Esophagus (tissue), 2 donors: ENCODE measurements around the gene LARGE1. TPM values are rescaled to one million over a fixed set of nuclear protein-coding genes. Genes with fewer than 3 reads are reported as not detected.

Experiments used
- H3K27ac ChIP-seq, 2 donors: one replicate each; pipeline ENCODE4 v1.5.1; 2013; ENCODE audit warnings: low read depth in 2 of 2, mild to moderate bottlenecking in 2 of 2, inconsistent platforms in 1 of 2, low read length in 1 of 2, moderate library complexity in 1 of 2
- H3K27me3 ChIP-seq, 2 donors: one replicate each; pipeline ENCODE4 v1.6.1; 2013; ENCODE audit warnings: low read length in 2 of 2, control low read depth in 1 of 2, mild to moderate bottlenecking in 1 of 2; ENCODE audit not compliant: insufficient read depth in 2 of 2, control insufficient read depth in 1 of 2
- H3K36me3 ChIP-seq, 2 donors: one replicate each; pipeline ENCODE4 v1.6.1; 2013; ENCODE audit warnings: low read length in 1 of 2; ENCODE audit not compliant: control insufficient read depth in 2 of 2, insufficient read depth in 2 of 2
- H3K4me1 ChIP-seq, 2 donors: one replicate each; pipeline ENCODE4 v1.6.1; 2013; ENCODE audit warnings: low read length in 1 of 2; ENCODE audit not compliant: control insufficient read depth in 2 of 2, insufficient read depth in 2 of 2
- H3K4me3 ChIP-seq, 2 donors: one replicate each; pipeline ENCODE4 v1.5.1; 2013; ENCODE audit warnings: low read length in 2 of 2, mild to moderate bottlenecking in 2 of 2, low read depth in 1 of 2, moderate library complexity in 1 of 2
- H3K9me3 ChIP-seq, 2 donors: one replicate each; pipeline ENCODE4 v1.6.1; 2013; ENCODE audit warnings: mild to moderate bottlenecking in 2 of 2, low read depth in 1 of 2, low read length in 1 of 2, moderate library complexity in 1 of 2; ENCODE audit not compliant: control insufficient read depth in 2 of 2, insufficient read depth in 1 of 2
- WGBS, 2 donors: extraction: QIAGEN DNeasy Blood & Tissue Kit; methylation state at CpG; one replicate each; pipeline ENCODE4 v1.1.7; 2013; 5-methylcytosine and 5-hydroxymethylcytosine counted together
- polyA plus RNA-seq, 2 donors: library from polyadenylated mRNA; stranded (reverse); fragments of 200-250 nt; gene quantifications; one replicate each; pipeline ENCODE4 v1.2.3, GENCODE V29; 2013
- donor health status: healthy with polysubstance abuse.
- donor health status: Bipolar disorder and iron deficiency.

Gene LARGE1
- polyA plus RNA-seq, 2 donors = 2.0 to 2.5 TPM

DNA sequence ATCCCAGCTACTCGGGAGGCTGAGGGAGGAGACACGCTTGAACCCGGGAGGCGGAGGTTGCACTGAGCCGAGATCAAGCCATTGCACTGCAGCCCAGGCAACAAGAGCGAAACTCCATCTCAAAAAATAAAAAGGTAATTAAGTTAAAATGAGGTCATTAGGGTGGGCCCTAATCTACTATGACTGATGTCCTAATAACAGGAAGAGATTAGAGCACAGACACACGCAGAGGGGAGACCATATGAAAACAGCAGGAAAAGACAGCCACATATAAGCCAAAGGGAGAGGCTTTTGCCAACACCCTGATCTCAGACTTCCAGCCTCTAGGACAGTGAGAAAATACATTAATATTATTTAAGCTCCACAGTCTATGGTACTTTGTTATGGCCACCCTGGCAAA, 17.3 kb downstream of the LARGE1 start:
- H3K4me3 ChIP-seq = no peak overlapping the region
- no peaks in the 10 kb centered on the region for H3K27me3 ChIP-seq
- no peaks in the 10 kb centered on the region for H3K4me1 ChIP-seq
- H3K36me3 ChIP-seq = no peaks in the 10 kb centered on the region
- no peaks in the 10 kb centered on the region for H3K9me3 ChIP-seq
- H3K27ac ChIP-seq = no peak overlapping the region
- WGBS, 2 donors = 78 to 87% methylated on average over 7 of the region's 7 CpGs

DNA sequence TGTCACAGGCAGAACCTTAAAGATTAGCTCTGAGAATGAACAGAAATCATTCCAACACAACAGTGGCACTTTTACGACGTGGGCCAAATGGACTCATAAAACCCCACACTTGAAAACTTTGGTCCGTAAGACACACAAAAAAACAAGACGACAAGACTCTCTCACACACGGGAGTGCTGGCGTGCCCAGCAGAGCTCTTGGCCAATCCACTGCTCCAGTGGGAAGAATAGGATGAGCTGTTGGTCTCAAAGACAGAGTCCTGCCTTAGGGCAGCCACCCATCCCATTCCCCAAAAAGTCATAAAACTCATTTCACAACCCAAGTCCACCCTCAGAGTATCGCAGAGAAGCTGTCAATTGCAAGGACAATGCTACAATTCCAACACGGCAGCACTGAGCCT, 18.2 kb downstream of the LARGE1 start:
- 92 to 93% methylated on average over 8 of the region's 8 CpGs for WGBS, 2 donors
- H3K36me3 ChIP-seq = no peaks in the 10 kb centered on the region

DNA sequence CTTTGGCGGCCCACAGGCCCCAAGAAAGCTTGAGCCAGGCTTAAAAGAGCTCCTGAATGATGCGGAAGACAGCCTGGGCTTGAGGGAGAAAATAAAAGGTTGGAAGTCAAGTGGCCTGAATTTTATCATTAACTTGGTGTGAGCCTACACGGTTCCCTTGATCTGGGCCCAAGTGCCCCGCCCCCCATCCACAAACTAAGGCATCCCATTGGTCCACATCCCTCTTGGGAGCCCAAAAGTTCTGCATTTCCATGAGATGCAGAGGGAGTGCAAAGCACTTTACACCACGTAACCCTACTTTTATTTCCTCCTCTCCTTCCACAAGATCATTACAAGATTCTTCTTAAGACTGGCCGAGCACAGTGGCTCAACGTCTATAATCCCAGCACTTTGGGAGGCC, 22.2 kb downstream of the LARGE1 start:
- Histone ChIP-seq H3K4me3 (no peak overlapping the region), H3K27ac (no peak overlapping the region), H3K4me1 (peaks cover 0 to 3% of the 10 kb centered on the region in 2 donors), H3K9me3 (peaks cover 0 to 2% of the 10 kb centered on the region in 2 donors), H3K36me3 (no peaks in the 10 kb centered on the region), H3K27me3 (no peaks in the 10 kb centered on the region)
- WGBS, 2 donors = 79 to 84% methylated on average over 7 of the region's 7 CpGs

More for the DNA sequence above, 18.2 kb downstream of the LARGE1 start:
- Histone ChIP-seq H3K4me1 (no peaks in the 10 kb centered on the region), H3K27me3 (no peaks in the 10 kb centered on the region), H3K27ac (no peak overlapping the region), H3K9me3 (no peaks in the 10 kb centered on the region), H3K4me3 (no peak overlapping the region)

DNA sequence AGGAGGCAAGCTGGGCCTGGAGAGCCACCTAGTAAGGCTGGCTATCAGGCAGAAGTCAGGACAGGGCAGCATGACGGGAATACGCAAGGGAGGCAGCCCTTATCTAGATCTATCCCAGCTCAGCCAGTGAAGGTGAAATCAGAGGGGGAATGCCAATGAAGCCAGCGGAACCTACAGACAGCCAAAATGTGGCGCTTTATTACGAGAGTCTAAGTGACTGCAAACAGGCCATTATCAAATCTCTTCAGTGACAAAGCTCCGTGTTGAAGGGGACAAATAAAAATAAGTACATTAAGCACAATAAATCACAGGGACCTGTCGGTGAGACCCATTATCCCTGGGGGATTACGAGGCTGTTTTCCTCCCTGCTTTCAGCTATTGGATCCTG, 22.8 kb downstream of the LARGE1 start:
- peaks cover 0 to 3% of the 10 kb centered on the region in 2 donors for H3K4me1 ChIP-seq
- H3K27me3 ChIP-seq = no peaks in the 10 kb centered on the region
- 85 to 89% methylated on average over 8 of the region's 8 CpGs for WGBS, 2 donors
- H3K9me3 ChIP-seq = peaks cover 0 to 2% of the 10 kb centered on the region in 2 donors
- H3K4me3 ChIP-seq = no peak overlapping the region
- no peak overlapping the region for H3K27ac ChIP-seq
- H3K36me3 ChIP-seq = no peaks in the 10 kb centered on the region

DNA sequence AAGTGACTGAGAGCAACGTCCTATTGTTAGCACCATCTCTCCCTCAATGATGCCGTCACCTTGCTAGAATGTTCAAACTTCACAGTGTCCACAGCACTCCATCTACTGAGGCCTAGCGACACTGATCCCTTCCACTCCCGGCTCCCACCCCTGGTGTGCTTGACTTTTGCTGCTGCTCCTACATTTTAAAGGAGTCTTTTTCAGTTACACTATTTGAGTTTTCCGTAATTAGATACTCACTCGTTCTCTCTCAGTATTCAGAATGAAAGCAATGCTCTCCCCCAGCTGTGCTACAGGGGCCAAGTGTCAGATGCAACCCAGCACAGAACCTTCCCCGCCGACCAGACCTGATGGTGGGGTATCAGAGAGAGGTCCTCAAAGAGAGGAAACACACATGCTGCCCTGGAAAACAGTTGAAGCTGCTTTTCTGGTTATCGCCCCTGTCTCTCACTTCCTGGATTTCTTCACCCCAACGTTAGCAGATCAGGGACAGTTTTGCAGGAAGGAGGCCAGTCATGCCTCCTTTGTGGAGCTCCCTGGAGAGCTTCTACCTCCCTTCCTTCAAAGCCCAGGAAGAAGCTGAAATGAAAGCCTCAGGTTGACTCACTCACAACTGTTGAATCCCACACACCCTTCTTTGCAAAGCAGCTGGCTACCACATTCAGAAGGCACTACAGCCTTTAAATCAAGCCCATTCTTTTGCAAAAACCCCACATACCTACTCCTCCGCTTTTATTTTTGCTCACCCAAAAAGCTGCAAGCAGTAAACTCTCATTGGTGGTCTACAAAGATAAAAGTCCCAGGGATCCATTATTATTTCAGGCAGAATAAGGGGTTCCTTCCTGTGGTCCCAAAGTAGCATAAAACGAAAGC, 23.5 kb downstream of the LARGE1 start:
- Histone ChIP-seq H3K27me3 (no peaks in the 10 kb centered on the region), H3K9me3 (peaks cover 0 to 2% of the 10 kb centered on the region in 2 donors), H3K27ac (no peak overlapping the region), H3K36me3 (no peaks in the 10 kb centered on the region), H3K4me1 (peaks cover 0 to 3% of the 10 kb centered on the region in 2 donors), H3K4me3 (no peak overlapping the region)
- 80 to 84% methylated on average over 12 of the region's 12 CpGs for WGBS, 2 donors

DNA sequence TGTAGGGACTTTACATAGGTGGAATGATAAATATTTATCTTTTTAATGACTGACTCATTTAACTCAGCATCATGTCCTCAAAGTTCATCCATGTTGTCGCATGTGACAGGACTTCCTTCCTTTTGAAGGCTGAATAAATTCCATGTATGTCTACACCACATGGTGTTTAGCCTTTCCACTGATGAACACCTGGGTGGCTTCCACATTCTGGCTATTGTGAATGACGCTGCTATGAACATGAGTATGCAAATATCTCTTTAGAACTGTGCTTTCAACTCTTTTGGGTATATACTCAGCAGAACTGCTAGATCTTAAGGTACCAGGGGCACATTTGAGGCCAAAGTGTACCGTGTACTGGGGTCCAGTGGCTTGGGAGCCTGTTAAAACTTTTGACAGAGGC, 24.1 kb downstream of the LARGE1 start:
- H3K36me3 ChIP-seq = no peaks in the 10 kb centered on the region

DNA sequence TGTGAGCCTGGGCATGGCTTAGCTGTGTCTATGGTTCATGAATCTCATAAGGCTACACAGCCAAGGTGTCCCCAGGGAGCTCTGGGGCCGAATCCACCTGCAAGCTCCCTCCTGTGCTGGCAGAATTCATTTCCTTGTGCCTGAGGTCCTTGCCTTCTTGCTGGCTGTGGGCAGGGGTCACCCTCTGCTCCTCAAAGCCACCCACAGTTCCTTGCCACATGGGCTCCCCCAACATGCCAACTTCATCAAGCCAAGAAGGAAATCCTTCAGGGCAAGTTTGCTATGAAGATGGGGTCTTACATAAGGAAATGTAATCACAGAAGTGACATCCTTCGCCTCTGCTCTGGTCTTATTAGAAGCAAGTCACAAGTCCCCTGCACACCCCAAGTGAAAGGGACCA, 24.8 kb downstream of the LARGE1 start:
- Histone ChIP-seq H3K36me3 (no peaks in the 10 kb centered on the region), H3K27me3 (no peaks in the 10 kb centered on the region), H3K4me1 (peaks cover 0 to 3% of the 10 kb centered on the region in 2 donors), H3K4me3 (no peak overlapping the region), H3K9me3 (peaks cover 0 to 2% of the 10 kb centered on the region in 2 donors), H3K27ac (no peak overlapping the region)
- 84 to 85% methylated on average over 2 of the region's 2 CpGs for WGBS, 2 donors

More for the DNA sequence above, 24.1 kb downstream of the LARGE1 start:
- H3K4me3 ChIP-seq = no peak overlapping the region
- no peaks in the 10 kb centered on the region for H3K27me3 ChIP-seq
- no peak overlapping the region for H3K27ac ChIP-seq
- 86 to 88% methylated on average over 3 of the region's 3 CpGs for WGBS, 2 donors
- peaks cover 0 to 3% of the 10 kb centered on the region in 2 donors for H3K4me1 ChIP-seq
- peaks cover 0 to 2% of the 10 kb centered on the region in 2 donors for H3K9me3 ChIP-seq

DNA sequence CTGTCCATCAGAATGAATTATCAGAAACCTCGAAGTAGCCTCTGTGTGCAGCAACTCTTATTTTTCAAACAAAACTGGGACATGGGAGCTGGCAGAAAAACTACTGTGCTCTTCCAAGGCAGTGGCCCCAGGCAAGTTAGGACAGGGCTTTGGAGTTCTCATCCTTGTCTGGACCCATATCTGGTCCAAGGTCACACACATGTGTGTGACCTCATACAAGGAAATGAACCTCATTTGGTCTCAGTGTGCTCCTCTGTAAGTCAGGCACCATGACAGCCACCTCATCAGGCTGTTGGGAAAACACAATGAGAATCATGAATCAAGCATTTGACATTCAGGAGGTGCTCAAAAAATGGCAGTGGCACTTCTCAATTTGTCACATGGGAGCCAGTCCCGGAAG, 25.8 kb downstream of the LARGE1 start:
- no peaks in the 10 kb centered on the region for H3K27me3 ChIP-seq
- peaks cover 2 to 6% of the 10 kb centered on the region in 2 donors for H3K4me1 ChIP-seq
- WGBS, 2 donors = 59 to 61% methylated on average over 2 of the region's 2 CpGs
- no peak overlapping the region for H3K27ac ChIP-seq
- peaks cover 0 to 2% of the 10 kb centered on the region in 2 donors for H3K9me3 ChIP-seq
- H3K4me3 ChIP-seq = no peak overlapping the region
- no peaks in the 10 kb centered on the region for H3K36me3 ChIP-seq

DNA sequence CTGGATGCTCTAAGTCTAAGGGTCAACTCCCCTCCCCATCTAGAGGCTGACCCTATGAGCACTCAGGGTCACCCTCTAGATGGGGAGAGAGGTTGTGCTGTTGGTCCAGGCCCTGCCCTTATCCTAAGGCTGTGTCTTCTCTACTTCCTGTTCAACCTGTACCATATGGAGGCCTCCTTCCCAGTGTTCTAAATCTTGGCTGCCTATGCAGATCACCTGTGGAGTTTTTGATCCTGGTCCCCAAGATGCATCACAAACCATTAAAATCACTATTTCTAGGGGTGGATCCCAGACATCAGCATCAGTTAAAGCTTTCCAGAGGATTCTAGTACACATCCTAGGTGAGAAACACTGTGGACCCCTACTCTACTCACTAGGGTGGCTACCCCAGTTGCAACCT, 26.2 kb downstream of the LARGE1 start:
- Histone ChIP-seq H3K9me3 (peaks cover 0 to 2% of the 10 kb centered on the region in 2 donors), H3K27me3 (no peaks in the 10 kb centered on the region), H3K36me3 (no peaks in the 10 kb centered on the region), H3K27ac (no peak overlapping the region), H3K4me1 (peaks cover 2 to 6% of the 10 kb centered on the region in 2 donors), H3K4me3 (no peak overlapping the region)

DNA sequence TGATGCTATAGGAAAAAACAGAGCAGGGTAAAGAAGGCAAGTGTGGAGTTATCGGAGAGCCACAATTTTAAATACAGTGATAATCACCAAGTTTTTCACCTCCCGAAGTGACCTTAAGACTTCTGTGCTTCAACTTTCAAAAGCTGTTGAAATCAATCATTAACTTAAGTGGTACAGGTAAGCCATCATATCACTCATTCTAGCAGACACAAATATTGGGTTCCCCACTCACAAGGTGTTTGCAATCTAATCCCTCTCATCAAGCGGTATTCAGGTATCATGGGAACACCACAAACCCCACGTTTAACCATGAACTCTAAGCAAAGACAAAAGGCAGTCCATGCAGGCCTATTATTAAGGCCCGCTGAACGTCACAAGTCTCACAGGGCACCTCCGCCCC, 26.8 kb downstream of the LARGE1 start:
- WGBS, 2 donors = 75 to 94% methylated on average over 7 of the region's 7 CpGs
- Histone ChIP-seq H3K36me3 (no peaks in the 10 kb centered on the region), H3K4me1 (peaks cover 2 to 6% of the 10 kb centered on the region in 2 donors), H3K4me3 (no peak overlapping the region), H3K9me3 (peaks cover 0 to 2% of the 10 kb centered on the region in 2 donors), H3K27me3 (no peaks in the 10 kb centered on the region), H3K27ac (no peak overlapping the region)
